HG03521 (cell line): ENCODE measurements around the gene PRR3.
"Not testable (repeated sequence)": the region's sequence is repeated elsewhere in the genome, so short reads cannot be mapped to it uniquely, and the experiment has no call there.

Source experiments
- ATAC-seq: cut with Tn5 transposase; IDR thresholded peaks from one replicate; pipeline ENCODE4 v1.9.1; 2021; ENCODE audit warnings: mild to moderate bottlenecking, moderate library complexity; ENCODE audit not compliant: unreplicated experiment

Gene PRR3, protein sequence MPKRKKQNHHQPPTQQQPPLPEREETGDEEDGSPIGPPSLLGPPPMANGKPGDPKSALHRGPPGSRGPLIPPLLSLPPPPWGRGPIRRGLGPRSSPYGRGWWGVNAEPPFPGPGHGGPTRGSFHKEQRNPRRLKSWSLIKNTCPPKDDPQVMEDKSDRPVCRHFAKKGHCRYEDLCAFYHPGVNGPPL

DNA sequence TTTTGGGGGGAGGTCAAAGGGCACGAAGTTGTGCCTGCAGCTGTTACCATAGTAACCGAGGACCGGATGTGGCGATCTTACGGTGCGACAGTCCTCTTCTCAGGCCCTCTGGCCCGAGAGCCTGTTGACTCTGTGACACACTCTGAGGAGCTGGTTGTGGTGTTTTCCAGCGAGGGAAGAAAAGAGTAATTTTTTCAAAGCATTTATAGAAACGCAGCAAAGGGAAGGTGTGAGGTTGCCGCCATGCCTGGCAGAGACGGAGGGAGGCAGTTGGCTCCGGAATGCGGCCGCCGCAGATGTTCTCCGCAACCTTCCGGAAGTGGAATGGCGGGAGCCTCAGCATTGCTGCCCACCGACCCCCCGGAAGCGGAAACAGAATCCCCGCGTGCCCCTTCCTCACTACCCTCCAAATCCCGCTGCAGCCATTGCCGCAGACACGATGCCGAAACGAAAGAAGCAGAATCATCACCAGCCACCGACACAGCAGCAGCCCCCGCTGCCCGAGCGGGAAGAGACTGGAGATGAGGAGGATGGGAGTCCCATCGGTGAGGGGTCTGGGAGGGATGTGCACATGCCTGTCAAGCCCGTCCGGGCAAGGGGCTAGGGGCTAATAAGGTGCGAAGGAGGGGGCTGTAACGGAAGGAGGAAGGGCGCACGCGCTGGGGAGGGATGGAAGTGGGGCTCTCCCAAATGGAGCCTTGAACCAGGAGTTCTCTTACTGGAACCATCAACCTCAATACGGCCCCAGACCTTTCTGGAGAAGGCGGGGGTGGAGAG is at the start of gene PRR3:
PRR3 (plus strand) TSS at position 390 of the 777 bp plus-strand sequence; CDS start at position 440, 50 bp downstream.
- peak; percentile 44 for ATAC-seq

DNA sequence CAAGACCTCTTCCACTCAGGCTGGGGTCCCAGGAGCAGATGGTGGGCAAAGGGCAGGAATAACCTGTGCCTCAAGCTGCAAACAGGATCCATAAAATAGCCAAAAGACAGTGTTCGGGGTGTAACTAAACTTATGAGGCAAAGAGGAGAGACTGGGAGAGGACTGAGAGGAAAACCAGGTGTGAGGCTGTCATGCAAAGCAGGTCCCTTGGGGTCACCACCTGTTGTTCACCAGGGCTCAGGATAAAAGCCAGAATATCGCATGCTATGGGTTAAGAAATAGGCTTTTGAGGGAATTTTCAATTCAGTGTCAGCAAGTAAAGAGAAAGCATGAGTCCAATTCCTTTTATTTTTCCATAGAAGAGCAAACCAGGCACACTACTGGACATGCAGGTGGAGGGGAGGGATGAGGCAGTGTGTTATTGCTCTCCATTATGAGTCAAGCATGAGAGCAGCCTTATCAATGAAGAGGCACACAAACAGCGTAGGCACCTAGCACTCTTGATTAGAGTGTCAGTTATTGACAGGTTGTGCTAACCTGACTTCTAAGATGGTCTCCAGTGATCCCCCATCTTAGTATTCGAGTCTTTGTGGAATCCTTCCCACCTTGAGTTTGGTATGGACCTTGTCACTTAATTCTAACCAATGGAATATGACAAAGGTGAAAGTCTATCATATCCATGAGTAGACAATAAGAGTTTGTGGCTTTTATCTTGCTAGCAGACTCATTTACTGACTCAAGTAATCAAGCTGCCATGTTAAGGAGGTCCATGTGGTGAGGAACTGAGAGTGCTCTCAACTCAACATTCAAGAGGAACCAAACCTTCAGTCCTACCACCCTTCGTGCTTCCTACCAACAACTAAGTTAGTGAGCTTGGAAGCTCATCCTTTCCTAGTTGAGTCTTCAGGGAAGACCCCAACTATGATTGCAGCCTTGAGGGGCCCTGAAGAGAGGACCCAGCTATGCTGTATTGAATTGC is 49.0 kb upstream of the PRR3 start:
- no peak for ATAC-seq

DNA sequence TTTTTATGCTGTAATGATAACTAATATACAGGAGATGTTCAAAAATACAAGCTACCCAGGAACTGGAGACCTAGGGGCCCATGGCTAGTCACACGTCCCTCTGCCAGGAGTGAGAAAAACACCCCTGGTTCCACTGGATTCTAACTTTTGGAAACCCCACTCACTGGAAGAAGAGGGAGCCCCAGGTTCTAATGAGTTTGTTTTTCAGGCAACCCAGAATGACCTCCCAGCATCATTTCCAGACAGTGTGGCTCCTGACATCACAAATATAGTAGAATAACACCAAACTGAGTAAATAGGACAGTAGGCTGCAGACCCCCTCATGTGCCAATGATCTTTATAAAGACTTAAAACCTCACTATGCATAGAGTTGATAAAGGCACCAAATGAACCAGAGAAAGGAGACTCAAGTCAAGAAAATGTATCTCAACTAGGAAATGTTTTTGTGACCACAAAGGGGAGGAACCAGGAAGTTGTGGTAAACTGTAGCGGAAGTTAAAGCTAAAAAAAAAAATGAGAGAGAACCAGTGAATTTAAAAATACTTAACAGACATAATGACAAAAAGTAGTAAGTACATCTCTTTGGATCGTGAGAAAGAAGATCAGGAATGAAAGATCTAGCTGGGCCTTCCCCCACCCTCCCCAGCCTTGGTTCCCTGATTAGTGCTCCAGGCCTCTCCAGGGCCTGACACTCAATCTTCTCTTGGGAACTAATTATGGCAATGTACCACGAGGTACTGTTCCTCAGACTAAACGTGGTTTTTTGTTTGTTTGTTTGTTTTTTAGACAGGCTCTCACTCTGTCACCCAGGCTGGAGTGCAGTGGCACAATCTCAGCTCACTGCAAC is 48.0 kb upstream of the PRR3 start:
- ATAC-seq, result peak; percentile 41

DNA sequence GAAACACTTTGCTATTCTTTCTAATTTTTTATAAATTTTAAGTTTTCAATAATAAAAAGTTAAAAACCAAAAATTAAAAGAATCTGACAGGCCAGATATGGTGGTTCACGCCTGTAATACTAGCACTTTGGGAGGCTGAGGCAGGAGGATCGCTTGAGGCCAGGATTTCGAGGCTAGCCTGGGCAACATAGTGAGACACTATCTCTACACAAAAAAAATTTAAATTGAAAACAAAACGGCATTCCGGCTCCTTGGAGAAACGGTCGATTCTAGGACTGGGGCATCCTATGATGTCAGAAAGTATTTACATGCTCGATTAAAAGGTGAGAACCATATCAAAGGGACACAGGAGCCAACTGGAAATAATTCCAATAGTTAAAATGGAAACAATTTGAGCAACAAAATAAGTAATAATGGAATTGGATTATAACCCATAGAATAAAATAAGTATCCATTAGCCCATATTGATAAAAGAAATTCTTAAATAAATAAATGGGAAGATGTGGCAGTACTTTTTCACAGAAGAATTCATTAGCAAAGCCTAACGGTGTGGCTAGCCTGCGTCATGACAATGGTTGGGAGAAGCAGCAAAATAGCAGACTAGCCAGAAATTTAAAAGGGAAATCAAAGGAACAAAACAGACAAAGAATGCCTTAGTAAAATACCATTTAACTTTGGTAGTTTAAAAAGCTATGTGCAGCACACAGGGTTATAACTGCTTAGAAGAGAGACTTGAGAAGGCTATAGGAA is 46.5 kb upstream of the PRR3 start:
- ATAC-seq, result no peak

GRCh38 chr6:30511169-30511546 is 45.9 kb upstream of the PRR3 start:
- ATAC-seq, result no peak

- ATAC-seq, result no peak
These were observed 43.6 kb upstream of the PRR3 start for GRCh38 chr6:30513451-30513850.

DNA sequence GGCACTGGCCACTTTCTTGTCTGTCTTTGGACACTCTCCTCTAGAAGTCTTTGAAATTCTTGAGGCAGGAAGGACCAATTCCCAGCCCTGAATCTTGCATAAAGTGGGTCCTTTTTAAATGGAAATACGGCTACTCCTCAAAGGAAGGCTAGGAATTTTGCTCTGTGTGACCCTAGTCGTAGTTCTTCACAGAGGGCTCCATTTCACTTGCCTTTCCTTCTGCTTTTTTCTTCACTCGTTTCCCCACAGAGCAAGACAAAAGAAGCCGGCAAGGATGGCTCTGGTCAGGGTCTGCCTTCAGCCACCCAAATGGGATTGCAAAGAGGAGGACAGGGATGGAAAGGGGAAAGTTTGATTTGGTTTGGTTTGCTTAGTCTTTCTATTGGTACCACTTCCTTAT is 42.0 kb upstream of the PRR3 start:
- ATAC-seq, result no peak

DNA sequence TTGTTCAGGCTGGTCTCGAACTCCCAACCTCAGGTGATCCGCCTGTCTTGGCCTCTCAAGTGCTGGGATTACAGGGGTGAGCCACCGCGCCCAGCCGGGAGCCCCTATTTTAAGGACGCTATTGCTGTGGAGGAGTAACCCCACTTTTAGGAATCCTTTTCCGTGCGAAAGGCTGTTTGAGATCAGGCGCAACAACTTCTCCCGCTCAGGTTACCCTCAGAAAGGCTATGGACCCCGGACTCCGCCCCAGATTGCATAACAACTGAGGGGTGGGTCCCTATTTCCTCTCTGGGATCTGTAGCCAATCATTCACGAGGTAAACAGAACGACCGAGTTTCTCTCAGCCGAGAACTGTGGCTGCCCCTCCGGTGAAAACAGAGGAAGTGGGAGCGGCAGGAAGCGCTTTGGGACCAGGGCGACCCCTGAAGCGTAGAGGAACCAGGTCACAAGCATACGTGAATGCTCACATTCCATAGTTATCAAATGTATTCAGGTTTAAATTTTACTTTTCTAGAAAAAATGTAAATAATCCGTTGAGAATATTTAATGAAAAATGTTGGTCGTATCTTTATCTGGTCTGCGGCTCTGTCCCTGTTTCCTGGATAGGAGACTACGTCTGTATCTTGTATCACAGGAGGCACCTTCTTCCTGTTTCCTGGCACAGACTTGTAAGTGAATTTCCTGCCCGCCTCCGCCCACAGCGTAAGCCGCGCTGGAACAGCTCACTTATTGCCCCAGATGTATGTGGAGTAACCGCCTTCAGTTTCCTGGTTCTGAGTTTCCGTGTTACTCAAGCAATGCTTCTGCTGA is 40.9 kb upstream of the PRR3 start:
- peak; percentile 55 for ATAC-seq

DNA sequence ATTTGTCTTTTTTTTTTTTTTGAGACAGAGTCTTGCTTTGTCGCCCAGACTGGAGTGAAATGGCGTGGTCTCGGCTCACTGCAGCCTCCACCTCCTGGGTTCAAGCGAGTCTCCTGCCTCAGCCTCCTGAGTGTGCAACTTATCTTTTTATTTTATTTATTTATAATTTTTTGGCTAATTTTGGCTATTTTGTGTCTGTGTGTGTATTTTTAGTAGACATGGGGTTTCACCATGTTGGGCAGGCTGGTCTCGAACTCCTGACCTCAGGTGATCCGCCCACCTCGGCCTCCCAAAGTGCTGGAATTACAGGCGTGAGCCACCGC is 40.4 kb upstream of the PRR3 start:
- not testable (repeated sequence) for ATAC-seq

- ATAC-seq, result not testable (repeated sequence)
These were observed 39.2 kb upstream of the PRR3 start for GRCh38 chr6:30517767-30518504.

GRCh38 chr6:30518505-30519145 is 38.5 kb upstream of the PRR3 start:
- not testable (repeated sequence) for ATAC-seq

- no peak for ATAC-seq
These were observed 36.6 kb upstream of the PRR3 start for GRCh38 chr6:30520522-30520921.

- not testable (repeated sequence) for ATAC-seq
These were observed 36.0 kb upstream of the PRR3 start for GRCh38 chr6:30521082-30521481.

DNA sequence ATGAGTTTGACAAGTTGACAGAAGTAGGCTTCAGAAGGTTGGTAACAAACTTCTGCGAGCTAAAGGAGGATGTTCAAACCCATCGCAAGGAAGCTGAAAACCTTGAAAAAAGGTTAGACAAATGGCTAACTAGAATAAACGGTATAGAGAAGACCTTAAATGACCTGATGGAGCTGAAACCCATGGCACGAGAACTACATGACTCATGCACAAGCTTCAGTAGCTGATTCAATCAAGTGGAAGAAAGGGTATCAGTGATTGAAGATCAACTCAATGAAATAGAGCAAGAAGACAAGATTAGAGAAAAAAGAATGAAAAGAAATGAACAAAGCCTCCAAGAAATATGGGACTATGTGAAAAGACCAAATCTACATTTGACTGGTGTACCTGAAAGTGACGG is 35.1 kb upstream of the PRR3 start:
- not testable (repeated sequence) for ATAC-seq

GRCh38 chr6:30526444-30526843 is 30.7 kb upstream of the PRR3 start:
- not testable (repeated sequence) for ATAC-seq

- peak; percentile 44 for ATAC-seq
These were observed 27.7 kb upstream of the PRR3 start for GRCh38 chr6:30529349-30529875.

- no peak for ATAC-seq
These were observed 27.1 kb upstream of the PRR3 start for GRCh38 chr6:30530014-30530413.
